CD14-positive monocyte (primary cell): Measurements from ENCODE around the gene TBC1D5. TPM values are rescaled to one million over a fixed set of nuclear protein-coding genes. Genes with fewer than 3 reads are reported as not detected.

Source experiments
- DNase-seq, 3 donors: peaks; one replicate each; pipeline ENCODE4 v3.0.0-alpha.2; 2011 to 2022
- H2AFZ ChIP-seq: 2 replicates; pipeline ENCODE4 v1.6.0; 2012; ENCODE audit warnings: mild to moderate bottlenecking, low read depth, low read length, inconsistent platforms; ENCODE audit not compliant: insufficient read depth, poor library complexity, severe bottlenecking
- H3K27ac ChIP-seq, 2 donors: 1 replicate in 1 of 2; 2 replicates in 1 of 2; pipeline ENCODE4 v1.5.1; 2012 to 2013; ENCODE audit warnings: low read length in 2 of 2, control low read depth in 1 of 2, inconsistent platforms in 1 of 2, low read depth in 1 of 2, mild to moderate bottlenecking in 1 of 2
- H3K27me3 ChIP-seq, 2 donors: one replicate each; pipeline versions ENCODE4 v1.6.0 to v1.6.1; 2011 to 2013; ENCODE audit warnings: low read length in 2 of 2; ENCODE audit not compliant: control insufficient read depth in 2 of 2, insufficient read depth in 2 of 2
- H3K36me3 ChIP-seq, 2 donors: replicated peaks in 1 of 2; 1 replicate in 1 of 2; 2 replicates in 1 of 2; pipeline versions ENCODE4 v1.5.1 to v1.6.1; 2012 to 2013; ENCODE audit warnings: low read length in 2 of 2, control low read depth in 1 of 2, inconsistent platforms in 1 of 2, mild to moderate bottlenecking in 1 of 2; ENCODE audit not compliant: insufficient read depth in 2 of 2, control insufficient read depth in 1 of 2
- H3K4me1 ChIP-seq, 2 donors: 1 replicate in 1 of 2; 2 replicates in 1 of 2; pipeline versions ENCODE4 v1.5.1 to v1.6.1; 2012 to 2013; ENCODE audit warnings: low read length in 2 of 2, control low read depth in 1 of 2, inconsistent platforms in 1 of 2, mild to moderate bottlenecking in 1 of 2, moderate library complexity in 1 of 2; ENCODE audit not compliant: insufficient read depth in 2 of 2, control insufficient read depth in 1 of 2
- H3K4me2 ChIP-seq: replicated peaks from 2 replicates; pipeline ENCODE3; 2012; ENCODE audit warnings: low read length, moderate library complexity, mild to moderate bottlenecking; ENCODE audit not compliant: poor library complexity, severe bottlenecking; ENCODE audit errors: extremely low read depth
- H3K4me3 ChIP-seq, 3 experiments: fragments of 200-600 bp in 1 of 3; sonication (generic) in 1 of 3; replicated peaks in 1 of 3; 1 replicate in 2 of 3; 2 replicates in 1 of 3; pipeline ENCODE4 v1.5.1; 2011 to 2013; ENCODE audit warnings: low read length in 3 of 3, mild to moderate bottlenecking in 3 of 3, control low read depth in 2 of 3, low read depth in 2 of 3, inconsistent platforms in 1 of 3, moderate library complexity in 1 of 3
- H3K79me2 ChIP-seq: 2 replicates; pipeline ENCODE4 v1.6.0; 2012; ENCODE audit warnings: mild to moderate bottlenecking, control low read depth, inconsistent platforms, low read length, moderate library complexity; ENCODE audit not compliant: insufficient read depth
- H3K9ac ChIP-seq: 2 replicates; pipeline ENCODE4 v1.6.0; 2017; ENCODE audit warnings: low read length, mild to moderate bottlenecking; ENCODE audit not compliant: insufficient read depth, poor library complexity, severe bottlenecking
- H3K9me3 ChIP-seq, 2 donors: replicated peaks in 1 of 2; 1 replicate in 1 of 2; 2 replicates in 1 of 2; pipeline versions ENCODE4 v1.5.1 to v1.6.1; 2012 to 2013; ENCODE audit warnings: low read length in 2 of 2, control low read depth in 1 of 2; ENCODE audit not compliant: control insufficient read depth in 1 of 2, insufficient read depth in 1 of 2
- H4K20me1 ChIP-seq: 2 replicates; pipeline ENCODE4 v1.6.0; 2012; ENCODE audit warnings: mild to moderate bottlenecking, low read length, control low read depth, moderate library complexity; ENCODE audit not compliant: insufficient read depth
- H3K27ac Mint-ChIP-seq, 7 donors: one replicate each; pipeline ENCODE4 v1.8.0; 2020; ENCODE audit warnings: mild to moderate bottlenecking in 7 of 7, mixed read lengths in 7 of 7, moderate library complexity in 6 of 7, inconsistent platforms in 2 of 7
- H3K27me3 Mint-ChIP-seq, 3 donors: one replicate each; pipeline ENCODE4 v1.8.0; 2021 to 2022; ENCODE audit warnings: low read depth in 3 of 3, mild to moderate bottlenecking in 3 of 3, mixed read lengths in 3 of 3, moderate library complexity in 3 of 3, inconsistent platforms in 1 of 3
- H3K36me3 Mint-ChIP-seq, 2 donors: one replicate each; pipeline ENCODE4 v1.8.0; 2020; ENCODE audit warnings: mixed read lengths in 2 of 2, inconsistent platforms in 1 of 2, mild to moderate bottlenecking in 1 of 2
- H3K4me1 Mint-ChIP-seq: one replicate; pipeline ENCODE4 v1.8.0; 2020; ENCODE audit warnings: mild to moderate bottlenecking, mixed read lengths
- H3K4me3 Mint-ChIP-seq, 2 donors: one replicate each; pipeline ENCODE4 v1.8.0; 2020; ENCODE audit warnings: mild to moderate bottlenecking in 2 of 2, mixed read lengths in 2 of 2, moderate library complexity in 1 of 2
- H3K9me3 Mint-ChIP-seq, 7 donors: one replicate each; pipeline ENCODE4 v1.8.0; 2020 to 2022; ENCODE audit warnings: mixed read lengths in 7 of 7, mild to moderate bottlenecking in 6 of 7, moderate library complexity in 6 of 7, inconsistent platforms in 2 of 7
- CTCF ChIP-seq: fragments of 200-600 bp; IDR thresholded peaks from one replicate; pipeline ENCODE4 v1.8.0; 2022; ENCODE audit warnings: antibody characterized with exemption, mild to moderate bottlenecking
- WGBS: methylation state at CpG from one replicate; pipeline ENCODE4 v1.1.5; 2013; ENCODE audit warnings: missing lambda C conversion rate; ENCODE audit not compliant: insufficient coverage; 5-methylcytosine and 5-hydroxymethylcytosine counted together
- intact Hi-C, 2 donors: fragments of 100-400 bp; cut with micrococcal nuclease; formaldehyde crosslinking; loops; one replicate each; pipeline versions ENCODE4 v1.15.0 to v1.15.1; 2023
- polyA plus RNA-seq, 3 donors: library from polyadenylated mRNA; depleted of rRNA in 1 of 3; unstranded in 2 of 3; stranded (reverse) in 1 of 3; fragments of 300-500 nt in 2 of 3; fragments of >200 nt in 1 of 3; fragmentation: Illumina TruSeq in 2 of 3; gene quantifications; 1 replicate in 2 of 3; 2 replicates in 1 of 3; pipeline ENCODE4 v1.2.3, GENCODE V29; 2012 to 2021

TBC1D5 gene
- polyA plus RNA-seq, 3 donors = 17.6 to 35.3 (median 21.0) TPM

- no peaks in the 10 kb centered on the region for H3K4me1 Mint-ChIP-seq
- H3K27me3 Mint-ChIP-seq = no peaks in the 10 kb centered on the region
- H3K36me3 Mint-ChIP-seq = peaks cover 20% of the 10 kb centered on the region in 2 donors
- peaks cover 0 to 9% (median 4%) of the 10 kb centered on the region in 7 donors for H3K9me3 Mint-ChIP-seq
- no peaks in the 10 kb centered on the region for H4K20me1 ChIP-seq
- H3K9ac ChIP-seq = no peak overlapping the region
- no peak for TF ChIP-seq CTCF
- H3K27ac ChIP-seq = no peak overlapping the region
- H3K36me3 ChIP-seq = peaks cover 0 to 9% of the 10 kb centered on the region in 2 donors
- no peak overlapping the region for H3K4me2 ChIP-seq
- WGBS = no CpG with 5 or more reads among the region's 3 CpGs
- intact Hi-C loops = no loop called here
- DNase-seq = no peak
- no peaks in the 10 kb centered on the region for H3K79me2 ChIP-seq
- no peak overlapping the region for H3K4me3 ChIP-seq
- H3K4me3 Mint-ChIP-seq = no peak overlapping the region
- H3K27ac Mint-ChIP-seq = no peak overlapping the region
- no peak overlapping the region for H2AFZ ChIP-seq
- H3K4me1 ChIP-seq = no peaks in the 10 kb centered on the region
- H3K27me3 ChIP-seq = no peaks in the 10 kb centered on the region
- H3K9me3 ChIP-seq = no peaks in the 10 kb centered on the region
These were observed 282.9 kb downstream of the TBC1D5 start for GRCh38 chr3:17459470-17459993.

GRCh38 chr3:17456650-17457049, 285.8 kb downstream of the TBC1D5 start:
- Mint-ChIP-seq H3K9me3 (peaks cover 2 to 19% (median 8%) of the 10 kb centered on the region in 7 donors), H3K27ac (no peak overlapping the region), H3K27me3 (no peaks in the 10 kb centered on the region), H3K4me1 (peaks cover 5% of the 10 kb centered on the region), H3K36me3 (peaks cover 11 to 14% of the 10 kb centered on the region in 2 donors), H3K4me3 (no peak overlapping the region)
- Histone ChIP-seq H3K4me2 (no peak overlapping the region), H3K9me3 (no peaks in the 10 kb centered on the region), H3K27me3 (no peaks in the 10 kb centered on the region), H3K4me1 (no peaks in the 10 kb centered on the region), H3K4me3 (no peak overlapping the region), H3K36me3 (peaks cover 0 to 11% of the 10 kb centered on the region in 2 donors), H3K9ac (no peak overlapping the region), H2AFZ (no peak overlapping the region), H4K20me1 (no peaks in the 10 kb centered on the region), H3K27ac (no peak overlapping the region), H3K79me2 (no peaks in the 10 kb centered on the region)
- intact Hi-C loops = no loop called here
- TF ChIP-seq CTCF = no peak
- WGBS = no CpG with 5 or more reads among the region's 1 CpG
- DNase-seq = no peak
